NCI-H1694 treated with DMSO at 0.1 percent for 48 hours (cell line): ENCODE data around the gene PNMA8C.
"Not testable (repeated sequence)": the region's sequence is repeated elsewhere in the genome, so short reads cannot be mapped to it uniquely, and the experiment has no call there.

Experiments used
- DNase-seq: peaks from one replicate; lab custom pipeline; 2025; lab: John Stamatoyannopoulos, UW

PNMA8C gene

GRCh38 chr19:46388311-46389095 is 40.2 kb downstream of the PNMA8C start:
- no peak for DNase-seq

GRCh38 chr19:46387713-46388130 is 41.0 kb downstream of the PNMA8C start:
- DNase-seq, result no peak

DNA sequence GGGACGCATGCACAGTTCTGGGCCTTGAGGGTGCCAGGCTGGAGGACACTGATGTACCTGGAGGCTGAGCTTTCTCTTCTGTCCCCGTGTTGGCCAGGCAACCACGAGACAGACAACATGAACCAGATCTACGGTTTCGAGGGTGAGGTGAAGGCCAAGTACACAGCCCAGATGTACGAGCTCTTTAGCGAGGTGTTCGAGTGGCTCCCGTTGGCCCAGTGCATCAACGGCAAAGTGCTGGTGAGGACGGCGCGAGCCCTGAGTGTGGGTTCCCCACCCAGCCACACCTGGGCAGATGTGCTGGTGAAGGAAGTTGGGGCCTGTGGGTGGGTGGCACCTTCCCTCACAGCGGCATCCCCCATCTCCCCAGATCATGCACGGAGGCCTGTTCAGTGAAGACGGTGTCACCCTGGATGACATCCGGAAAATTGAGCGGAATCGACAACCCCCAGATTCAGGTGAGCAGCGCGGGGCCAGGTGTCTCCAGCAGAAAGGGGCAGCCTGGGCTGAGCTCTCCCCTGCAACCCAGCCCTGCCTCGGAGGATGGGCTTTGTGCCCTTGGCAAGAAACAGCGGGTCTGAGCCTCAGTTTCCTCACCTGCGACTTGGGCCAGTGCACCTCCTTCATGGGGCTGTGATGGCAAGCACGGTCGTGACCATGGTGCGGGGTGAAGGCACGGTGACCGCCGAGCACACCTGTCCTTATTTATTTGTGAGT is 41.6 kb downstream of the PNMA8C start:
- no peak for DNase-seq

GRCh38 chr19:46386151-46386550 is 42.6 kb downstream of the PNMA8C start:
- no peak for DNase-seq

GRCh38 chr19:46385636-46386035 is 43.1 kb downstream of the PNMA8C start:
- DNase-seq, result no peak

GRCh38 chr19:46384396-46384795 is 44.3 kb downstream of the PNMA8C start:
- peak; percentile 51 for DNase-seq

- DNase-seq, result no peak
These were observed 44.9 kb downstream of the PNMA8C start for GRCh38 chr19:46383846-46384245.

GRCh38 chr19:46383171-46383815 is 45.4 kb downstream of the PNMA8C start:
- no peak for DNase-seq

DNA sequence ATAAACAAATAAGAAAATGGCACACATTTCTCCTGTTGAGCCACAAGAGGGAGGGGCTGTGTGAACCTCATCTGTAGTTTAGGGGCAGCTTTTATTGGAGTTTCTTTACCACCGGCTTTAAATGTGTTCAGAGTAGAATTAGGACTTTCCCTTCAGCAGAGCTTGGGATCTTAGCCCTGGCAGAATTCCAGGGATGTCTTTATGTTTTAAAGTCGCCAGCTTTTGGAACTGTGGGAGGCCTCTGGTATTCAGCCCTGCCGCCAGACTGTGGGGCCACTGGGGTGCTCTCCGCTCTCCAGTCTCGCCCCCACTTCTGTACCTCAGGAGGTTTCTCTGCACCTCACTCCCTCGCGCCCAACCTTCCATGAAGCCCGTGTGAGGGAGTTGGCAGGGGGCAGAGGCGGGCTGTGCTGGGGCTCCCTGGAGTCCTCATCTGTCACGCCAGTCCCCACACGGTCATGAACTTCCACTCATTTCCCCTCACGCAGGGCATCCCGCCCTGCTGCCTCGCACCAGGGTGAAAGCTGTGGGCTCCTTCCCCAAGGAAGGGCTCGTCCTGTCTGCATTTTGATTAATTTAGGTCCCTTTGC is 46.9 kb downstream of the PNMA8C start:
- DNase-seq, result no peak

DNA sequence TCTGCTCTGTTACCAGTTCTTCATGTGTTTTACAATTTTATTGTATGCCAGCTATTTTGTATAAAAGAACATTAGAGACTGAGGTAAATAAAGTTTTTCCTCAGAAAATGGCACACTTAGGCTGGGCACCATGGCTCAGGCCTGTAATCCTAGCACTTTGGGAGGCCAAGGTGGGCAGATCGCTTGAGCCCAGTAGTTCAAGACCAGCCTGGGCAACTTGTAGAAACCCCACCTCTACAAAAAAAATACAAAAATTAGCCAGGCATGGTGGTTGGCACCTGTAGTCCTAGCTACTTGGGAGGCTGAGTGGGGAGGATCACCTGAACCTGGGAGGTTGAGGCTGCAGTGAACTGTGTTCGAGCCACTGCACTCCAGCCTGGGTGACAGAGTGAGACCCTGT is 47.4 kb downstream of the PNMA8C start:
- DNase-seq, result no peak

DNA sequence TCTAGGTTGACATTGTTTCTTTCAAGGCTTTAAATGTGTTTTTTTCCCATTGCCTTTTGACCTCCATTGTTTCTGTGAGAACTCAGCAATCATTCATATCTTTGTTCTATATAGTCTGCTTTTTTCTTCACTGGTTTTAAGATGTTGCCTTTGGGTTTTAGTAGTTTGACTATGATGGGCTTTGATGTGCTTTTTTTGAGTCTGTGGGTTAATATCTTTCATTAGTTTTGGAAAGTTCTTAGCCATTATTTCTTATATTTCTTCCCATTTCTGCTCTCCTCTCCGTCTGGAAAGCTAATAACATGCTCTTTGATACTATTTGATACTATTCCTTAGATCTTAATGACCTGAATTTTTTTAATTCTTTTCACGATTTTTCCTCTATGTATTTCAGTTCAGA is 48.0 kb downstream of the PNMA8C start:
- DNase-seq, result no peak

DNA sequence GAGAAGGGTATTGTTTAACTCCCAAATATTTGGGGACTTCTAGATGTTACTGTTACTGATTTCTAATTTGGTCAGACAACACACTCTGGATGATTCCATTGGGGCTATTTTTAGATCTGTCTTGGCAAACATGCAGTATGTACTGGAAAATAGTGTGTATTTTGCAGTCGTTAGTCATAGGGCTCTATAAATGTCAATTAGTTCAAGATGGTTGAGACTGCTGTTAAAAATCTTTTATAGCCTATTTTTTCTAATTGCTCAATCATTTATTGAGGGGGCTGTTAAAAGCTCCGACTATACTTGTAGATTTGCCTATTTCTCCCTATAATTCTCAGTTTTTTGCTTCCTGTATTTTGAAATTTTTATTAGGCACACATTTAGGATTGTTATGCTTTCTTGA is 50.5 kb downstream of the PNMA8C start:
- peak; percentile 44 for DNase-seq

GRCh38 chr19:46376241-46377153 is 52.2 kb downstream of the PNMA8C start:
- no peak for DNase-seq

DNA sequence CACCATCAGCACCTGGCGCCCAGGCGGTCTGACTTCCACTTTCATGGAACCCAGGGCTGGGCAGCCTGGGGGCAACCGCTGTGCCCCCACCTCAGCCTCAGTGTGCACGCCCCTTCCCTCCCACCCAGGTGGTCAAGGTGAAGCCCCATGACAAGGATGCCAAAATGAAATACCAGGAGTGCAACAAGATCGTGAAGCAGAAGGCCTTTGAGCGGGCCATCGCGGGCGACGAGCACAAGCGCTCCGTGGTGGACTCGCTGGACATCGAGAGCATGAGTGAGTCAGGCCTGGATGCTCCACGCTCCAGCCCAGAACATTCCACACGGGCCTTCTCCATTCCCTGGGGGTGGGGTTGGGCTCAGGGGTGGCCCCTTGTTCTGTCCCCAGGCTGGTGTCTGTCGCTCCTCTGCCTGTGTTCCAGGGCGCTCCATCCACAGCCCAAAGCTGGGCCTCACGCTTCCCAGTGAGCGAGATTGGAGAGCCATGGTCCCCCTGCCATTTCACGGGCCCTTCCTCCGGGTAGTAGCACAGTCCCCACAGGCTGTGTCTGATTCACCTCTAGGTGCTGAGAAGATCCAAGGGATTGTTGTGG is 53.2 kb downstream of the PNMA8C start:
- not testable (repeated sequence) for DNase-seq
